ENCODE data around the gene GSTO2.

GSTO2 gene

GRCh38 chr10:104253606-104254410, 15.2 kb upstream of the GSTO2 start:
- in situ Hi-C loops (cut with MboI; ENCODE audit: low sequenced_read_pairs): no loop called here

- in situ Hi-C loops (cut with MboI; ENCODE audit: low sequenced_read_pairs): no loop called here
Observed at GRCh38 chr10:104254493-104255310, 14.3 kb upstream of the GSTO2 start, which contains the start of gene GSTO1. Gene GSTO1 (plus strand): TSS chr10:104254892. CDS start chr10:104254929, 37 bp downstream.

GRCh38 chr10:104255311-104255981, 13.5 kb upstream of the GSTO2 start:
- in situ Hi-C loops (cut with MboI; ENCODE audit: low sequenced_read_pairs): no loop called here

DNA sequence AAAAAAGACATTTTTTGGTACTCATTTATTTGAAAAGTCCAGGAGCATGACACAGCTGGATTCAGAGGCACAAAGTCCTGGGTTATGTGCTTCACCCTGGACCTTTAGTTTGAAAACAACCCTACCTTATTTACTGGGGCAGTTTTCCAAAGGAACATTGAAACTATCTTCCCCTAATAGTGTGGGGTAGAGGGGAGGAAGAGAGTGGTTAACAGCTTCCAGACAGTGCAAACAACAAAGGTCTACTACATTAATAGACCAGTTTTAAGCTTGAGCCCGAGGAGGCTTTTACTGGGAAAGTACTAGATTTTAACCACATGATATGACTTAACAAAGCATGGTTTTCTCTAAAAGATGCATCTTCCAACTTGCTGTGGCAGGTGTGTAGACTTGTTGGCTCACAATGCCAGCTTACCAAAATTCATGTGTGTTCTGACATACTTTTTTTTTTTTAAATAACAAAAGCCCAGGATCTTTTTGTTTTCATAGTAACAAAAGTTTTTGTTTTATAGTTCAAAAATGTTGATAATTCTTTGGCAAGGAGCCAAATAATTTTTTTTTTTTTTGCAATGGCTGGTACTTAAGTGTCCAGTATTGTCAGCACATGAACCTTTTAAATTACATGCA, 12.5 kb upstream of the GSTO2 start:
- in situ Hi-C loops (cut with MboI; ENCODE audit: low sequenced_read_pairs): no loop called here

- in situ Hi-C loops (cut with MboI; ENCODE audit: low sequenced_read_pairs): no loop called here
Observed at GRCh38 chr10:104257235-104257634, 11.7 kb upstream of the GSTO2 start.

DNA sequence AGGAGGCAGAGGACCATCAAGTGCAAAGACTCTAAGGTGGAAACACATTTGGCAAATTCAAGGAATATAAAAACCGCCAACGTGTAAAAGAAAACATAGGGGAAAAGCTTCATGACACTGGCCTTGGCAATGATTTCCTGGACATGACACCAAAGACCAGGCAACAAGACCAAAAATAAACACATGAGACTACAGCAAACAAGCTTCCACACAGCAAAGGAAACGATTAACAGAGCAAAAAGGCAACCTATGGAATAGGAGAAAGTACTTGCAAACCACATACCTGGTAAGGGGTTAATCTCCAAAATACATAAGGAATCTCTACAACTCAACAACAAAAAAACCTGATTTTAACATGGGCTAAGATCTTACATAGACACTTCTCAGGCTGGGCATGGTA, 10.8 kb upstream of the GSTO2 start:
- in situ Hi-C loops (cut with MboI; ENCODE audit: low sequenced_read_pairs): no loop called here

GRCh38 chr10:104259456-104259855, 9.5 kb upstream of the GSTO2 start:
- in situ Hi-C loops (cut with MboI; ENCODE audit: low sequenced_read_pairs): no loop called here

- in situ Hi-C loops (cut with MboI; ENCODE audit: low sequenced_read_pairs): no loop called here
Observed at GRCh38 chr10:104259999-104260774, 8.8 kb upstream of the GSTO2 start.

GRCh38 chr10:104260775-104261115, 8.2 kb upstream of the GSTO2 start:
- in situ Hi-C loops (cut with MboI; ENCODE audit: low sequenced_read_pairs): no loop called here

DNA sequence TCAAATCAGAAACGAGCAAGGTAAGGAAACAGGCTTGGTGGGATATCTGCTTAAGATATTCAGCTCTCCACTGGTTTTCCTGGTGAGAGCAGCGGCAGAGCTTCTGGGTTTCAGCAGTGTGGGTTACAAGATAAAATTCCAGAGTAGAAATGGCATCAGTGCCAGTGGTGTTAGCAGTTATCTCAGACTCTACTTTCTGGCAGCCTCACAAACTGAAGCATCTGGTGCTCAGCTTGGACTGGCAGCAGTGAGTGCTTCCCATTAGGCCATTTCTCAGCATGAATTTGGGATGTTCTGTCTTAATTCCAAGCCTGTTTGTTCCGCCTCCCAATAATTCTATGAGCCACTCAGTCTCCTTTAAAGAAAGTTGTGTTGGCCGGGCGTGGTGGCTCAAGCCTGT, 6.9 kb upstream of the GSTO2 start:
- in situ Hi-C loops (cut with MboI; ENCODE audit: low sequenced_read_pairs): no loop called here

- in situ Hi-C loops (cut with MboI; ENCODE audit: low sequenced_read_pairs): no loop called here
Observed at GRCh38 chr10:104264783-104265182, 4.2 kb upstream of the GSTO2 start.

DNA sequence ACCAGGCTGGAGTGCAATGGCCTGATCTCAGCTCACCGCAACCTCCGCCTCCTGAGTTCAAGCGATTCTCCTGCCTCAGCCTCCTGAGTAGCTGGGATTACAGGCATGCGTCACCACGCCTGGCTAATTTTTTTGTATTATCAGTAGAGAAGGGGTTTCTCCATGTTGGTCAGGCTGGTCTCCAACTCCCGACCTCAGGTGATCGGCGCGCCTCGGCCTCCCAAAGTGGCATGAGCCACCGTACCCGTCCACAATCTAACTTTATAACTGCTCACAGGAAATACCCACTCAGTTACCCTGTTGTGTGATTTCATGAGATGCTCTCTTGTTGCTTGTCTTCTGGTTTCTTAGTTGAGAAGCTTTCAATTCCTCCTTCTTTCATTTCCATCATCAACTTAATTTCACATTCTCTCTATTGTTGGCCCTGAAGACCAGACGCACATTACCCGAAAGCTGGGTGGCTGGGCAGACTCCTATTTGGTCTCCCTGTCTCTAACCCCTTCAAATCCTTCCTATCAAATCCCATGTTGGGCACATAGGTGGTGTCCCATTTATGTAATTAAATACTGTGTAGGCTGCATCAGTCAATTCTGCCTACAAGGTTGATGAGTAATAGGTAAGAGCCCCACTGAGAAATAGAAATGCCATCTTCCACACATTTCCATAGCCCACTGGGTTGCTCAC, 1.1 kb upstream of the GSTO2 start:
- in situ Hi-C loops (cut with MboI; ENCODE audit: low sequenced_read_pairs): no loop called here

- in situ Hi-C loops (cut with MboI; ENCODE audit: low sequenced_read_pairs): no loop called here
Observed at GRCh38 chr10:104268405-104268712, 625 bp upstream of the GSTO2 start.

DNA sequence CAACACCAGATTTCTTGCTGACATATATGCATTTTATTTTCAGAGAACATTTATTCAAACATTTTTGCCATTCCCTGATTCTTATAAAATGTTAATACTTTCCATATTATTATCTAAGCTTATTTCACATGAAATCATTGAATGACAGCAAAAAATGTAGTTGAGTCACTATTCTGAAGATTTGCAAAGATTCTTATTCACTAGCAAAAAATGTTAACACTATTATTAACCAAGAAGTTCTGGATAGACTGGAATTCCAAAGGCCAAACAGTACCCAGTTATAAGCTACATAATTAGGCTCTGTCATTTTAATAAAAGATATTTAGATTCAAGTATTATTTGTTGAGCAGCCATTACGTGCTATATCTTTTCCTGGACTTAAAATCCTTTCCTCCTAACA, 4.3 kb downstream of the GSTO2 start:
- in situ Hi-C loops (cut with MboI; ENCODE audit: low sequenced_read_pairs): no loop called here

GRCh38 chr10:104273899-104274575, 5.1 kb downstream of the GSTO2 start:
- in situ Hi-C loops (cut with MboI; ENCODE audit: low sequenced_read_pairs): no loop called here

- in situ Hi-C loops (cut with MboI; ENCODE audit: low sequenced_read_pairs): no loop called here
Observed at GRCh38 chr10:104274762-104275721, 6.1 kb downstream of the GSTO2 start.

DNA sequence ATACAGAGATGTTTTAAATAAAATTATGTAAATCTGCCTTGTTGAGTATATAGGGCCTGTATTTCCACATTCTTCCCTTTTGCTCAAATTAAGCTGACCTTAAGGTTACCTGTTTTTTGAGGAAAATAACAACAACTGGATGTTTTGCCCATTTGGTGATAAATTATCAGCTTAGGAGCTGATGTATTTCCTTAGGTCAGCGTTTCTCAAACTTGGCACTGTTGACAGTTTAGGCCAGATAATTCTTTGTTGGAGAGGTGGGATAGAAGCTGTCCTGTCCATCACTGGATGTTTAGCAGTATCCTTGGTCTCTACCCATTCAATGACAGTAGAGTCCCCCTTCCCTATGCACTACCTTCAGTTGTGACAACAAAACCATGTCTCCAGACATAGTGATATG, 7.2 kb downstream of the GSTO2 start:
- in situ Hi-C loops (cut with MboI; ENCODE audit: low sequenced_read_pairs): no loop called here

DNA sequence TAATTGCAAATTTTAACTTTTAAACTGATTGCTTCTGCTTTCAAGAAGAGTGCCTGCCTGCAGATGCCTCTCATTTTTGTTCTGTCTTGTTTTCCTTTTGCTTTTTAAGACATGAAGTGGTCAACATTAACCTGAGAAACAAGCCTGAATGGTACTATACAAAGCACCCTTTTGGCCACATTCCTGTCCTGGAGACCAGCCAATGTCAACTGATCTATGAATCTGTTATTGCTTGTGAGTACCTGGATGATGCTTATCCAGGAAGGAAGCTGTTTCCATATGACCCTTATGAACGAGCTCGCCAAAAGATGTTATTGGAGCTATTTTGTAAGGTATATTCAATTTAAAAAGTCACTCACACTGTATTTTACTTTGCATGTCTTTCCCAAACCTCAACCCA, 8.8 kb downstream of the GSTO2 start:
- in situ Hi-C loops (cut with MboI; ENCODE audit: low sequenced_read_pairs): no loop called here
